OCI-LY7 (cell line): ENCODE measurements around the gene LRRC1. TPM values are rescaled to one million over a fixed set of nuclear protein-coding genes. Genes with fewer than 3 reads are reported as not detected.

Source experiments
- BruUV-seq: library from RNA; stranded (reverse); fragments of 400-500 nt; replicated peaks from 2 replicates; lab custom pipeline; 2021; lab: Mats Ljungman, UMichigan
- CTCF ChIA-PET: fragments of 300-600 bp; sonication (Branson Sonifier 250); formaldehyde crosslinking; loops from one replicate; lab custom pipeline; 2022; ENCODE audit warnings: antibody characterized with exemption; ENCODE audit not compliant: unreplicated experiment; lab: Charles Lee
- POLR2A ChIA-PET: fragments of 300-600 bp; sonication (Branson Sonifier 250); formaldehyde crosslinking; loops from one replicate; lab custom pipeline; 2022; ENCODE audit warnings: antibody characterized with exemption; lab: Charles Lee
- DNase-seq: peaks from one replicate; pipeline ENCODE4 v3.0.0-alpha.2; 2015; ENCODE audit warnings: low spot score
- H2AFZ ChIP-seq: fragments of 200-600 bp; sonication (generic), shearing (Covaris generic); 2 replicates; pipeline ENCODE4 v1.6.1; 2014; ENCODE audit warnings: mild to moderate bottlenecking, antibody characterized with exemption, low read length, moderate library complexity
- H3K27ac ChIP-seq: fragments of 200-600 bp; sonication (generic); 2 replicates; pipeline ENCODE4 v1.5.1; 2014; ENCODE audit warnings: mixed run types, low read depth, mild to moderate bottlenecking, moderate library complexity, low read length, inconsistent platforms; ENCODE audit not compliant: poor library complexity, severe bottlenecking
- H3K36me3 ChIP-seq: fragments of 200-600 bp; sonication (generic); 2 replicates; pipeline ENCODE4 v1.6.1; 2014; ENCODE audit warnings: mild to moderate bottlenecking, antibody characterized with exemption, low read length, moderate library complexity, mixed read lengths; ENCODE audit not compliant: insufficient read depth
- H3K4me1 ChIP-seq: fragments of 200-600 bp; sonication (generic); 2 replicates; pipeline ENCODE4 v1.5.1; 2014; ENCODE audit warnings: mild to moderate bottlenecking, low read length; ENCODE audit not compliant: insufficient read depth, poor library complexity, severe bottlenecking
- H3K4me2 ChIP-seq: fragments of 200-600 bp; sonication (generic); 2 replicates; pipeline ENCODE4 v1.6.1; 2014; ENCODE audit warnings: mild to moderate bottlenecking, low read length
- H3K4me3 ChIP-seq: fragments of 200-600 bp; sonication (generic); 2 replicates; pipeline ENCODE4 v1.5.1; 2014; ENCODE audit warnings: mild to moderate bottlenecking, low read depth, low read length; ENCODE audit not compliant: poor library complexity, severe bottlenecking
- H3K79me2 ChIP-seq: fragments of 200-600 bp; sonication (generic); 2 replicates; pipeline ENCODE4 v1.6.1; 2016; ENCODE audit warnings: low read depth, mild to moderate bottlenecking, low read length, moderate library complexity, mixed read lengths; ENCODE audit not compliant: insufficient read depth
- H3K9me2 ChIP-seq: fragments of 200-600 bp; sonication (generic); 2 replicates; pipeline ENCODE4 v1.6.1; 2016; ENCODE audit warnings: mild to moderate bottlenecking, low read length, mixed read lengths; ENCODE audit not compliant: insufficient read depth
- H3K9me3 ChIP-seq: fragments of 200-600 bp; sonication (generic); 2 replicates; pipeline ENCODE4 v1.6.1; 2014; ENCODE audit warnings: mild to moderate bottlenecking, mixed run types, low read length, mixed read lengths
- H4K20me1 ChIP-seq: fragments of 200-600 bp; sonication (generic); 2 replicates; pipeline ENCODE4 v1.6.1; 2014; ENCODE audit warnings: mild to moderate bottlenecking, antibody characterized with exemption, low read length, moderate library complexity, mixed read lengths; ENCODE audit not compliant: insufficient read depth
- EZH2phosphoT487 ChIP-seq: fragments of 200-600 bp; sonication (generic); IDR thresholded peaks from 2 replicates; pipeline ENCODE4 v1.6.1; 2018; ENCODE audit warnings: low read depth, borderline replicate concordance, mild to moderate bottlenecking, mixed run types, antibody characterized with exemption, low read length, moderate library complexity, mixed read lengths
- intact Hi-C: fragments of 100-400 bp; cut with micrococcal nuclease; formaldehyde crosslinking; loops from one replicate; pipeline ENCODE4 v1.10.0; 2022; ENCODE audit not compliant: unreplicated experiment
- total RNA-seq, 2 experiments: library from RNA; depleted of rRNA in 1 of 2; stranded (reverse); fragments of >200 nt in 1 of 2; shearing (Covaris generic) in 1 of 2; gene quantifications; 2 replicates each; pipeline ENCODE4 v1.2.3, GENCODE V29; 2014 to 2022
- TF ChIP-seq, protein P1 (sequence below): fragments of 200-600 bp; sonication (generic); conservative IDR thresholded peaks from 2 replicates; pipeline ENCODE4 v1.5.1; 2014; ENCODE audit warnings: mild to moderate bottlenecking, antibody characterized with exemption, low read length, moderate library complexity, mixed read lengths

The LRRC1 gene
- total RNA-seq, 2 experiments from 2014 or later, result 8.2 to 8.4 TPM

DNA sequence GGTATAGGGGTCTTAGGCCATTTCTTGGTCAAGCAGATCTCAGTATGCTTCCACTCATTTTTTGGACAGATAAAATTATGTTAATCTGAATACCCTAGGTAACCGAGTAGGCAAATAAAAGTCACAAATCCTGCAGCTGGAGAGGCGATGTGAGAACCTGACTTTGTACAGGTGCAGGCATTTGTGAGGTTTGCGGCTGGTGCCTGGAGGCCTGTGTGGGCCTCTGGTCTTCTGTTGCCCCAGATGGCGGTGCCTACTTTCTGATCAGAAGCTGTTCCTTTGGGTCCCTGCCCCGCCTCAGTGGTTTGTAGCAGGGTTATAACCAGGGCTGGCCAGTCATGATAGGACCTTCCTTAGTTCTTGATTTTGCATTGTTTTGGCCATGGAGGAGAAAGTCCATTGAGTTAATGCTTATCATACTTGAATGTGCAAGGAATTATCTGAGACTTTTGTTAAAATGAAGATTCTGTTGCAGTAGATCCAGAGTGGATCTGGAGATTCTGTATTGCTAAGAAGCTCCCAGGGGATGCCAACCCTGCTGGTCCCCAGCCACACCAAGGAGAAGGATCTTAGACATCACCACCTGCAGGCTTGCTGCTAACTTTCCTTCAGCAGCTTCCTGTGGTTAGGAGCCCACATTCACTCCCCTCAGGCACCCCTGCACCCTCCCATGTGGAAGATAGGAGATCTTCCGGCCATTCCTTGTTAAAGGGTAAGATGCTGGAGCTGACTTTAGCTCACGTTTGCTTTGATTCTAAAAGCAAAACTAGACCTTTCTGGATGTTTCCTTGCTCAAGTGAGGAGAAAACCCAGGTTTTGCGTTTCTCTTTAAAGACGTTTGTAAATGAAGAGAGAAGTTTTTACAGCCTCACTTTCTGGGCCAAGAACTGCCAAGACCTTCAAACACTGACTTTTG, 50.7 kb downstream of the LRRC1 start:
- no peaks in the 10 kb centered on the region for H3K79me2 ChIP-seq
- CTCF ChIA-PET, result no interaction called here
- H3K9me2 ChIP-seq, result no peaks in the 10 kb centered on the region
- no peak overlapping the region for H2AFZ ChIP-seq
- no peak overlapping the region for H3K27ac ChIP-seq
- intact Hi-C loops, result no loop called here
- POLR2A ChIA-PET, result interaction anchor here (0.5 to 1.1 kb wide), 2 partner anchors 23 to 203 kb away, joined by 3 read pairs; no protein-coding TSS in a partner anchor
- DNase-seq, result no peak
- no peak for TF ChIP-seq EZH2phosphoT487
- TF ChIP-seq, protein P1, sequence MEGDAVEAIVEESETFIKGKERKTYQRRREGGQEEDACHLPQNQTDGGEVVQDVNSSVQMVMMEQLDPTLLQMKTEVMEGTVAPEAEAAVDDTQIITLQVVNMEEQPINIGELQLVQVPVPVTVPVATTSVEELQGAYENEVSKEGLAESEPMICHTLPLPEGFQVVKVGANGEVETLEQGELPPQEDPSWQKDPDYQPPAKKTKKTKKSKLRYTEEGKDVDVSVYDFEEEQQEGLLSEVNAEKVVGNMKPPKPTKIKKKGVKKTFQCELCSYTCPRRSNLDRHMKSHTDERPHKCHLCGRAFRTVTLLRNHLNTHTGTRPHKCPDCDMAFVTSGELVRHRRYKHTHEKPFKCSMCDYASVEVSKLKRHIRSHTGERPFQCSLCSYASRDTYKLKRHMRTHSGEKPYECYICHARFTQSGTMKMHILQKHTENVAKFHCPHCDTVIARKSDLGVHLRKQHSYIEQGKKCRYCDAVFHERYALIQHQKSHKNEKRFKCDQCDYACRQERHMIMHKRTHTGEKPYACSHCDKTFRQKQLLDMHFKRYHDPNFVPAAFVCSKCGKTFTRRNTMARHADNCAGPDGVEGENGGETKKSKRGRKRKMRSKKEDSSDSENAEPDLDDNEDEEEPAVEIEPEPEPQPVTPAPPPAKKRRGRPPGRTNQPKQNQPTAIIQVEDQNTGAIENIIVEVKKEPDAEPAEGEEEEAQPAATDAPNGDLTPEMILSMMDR, result no peak
- no peaks in the 10 kb centered on the region for H4K20me1 ChIP-seq
- H3K4me3 ChIP-seq, result no peak overlapping the region
- H3K9me3 ChIP-seq, result no peaks in the 10 kb centered on the region
- BruUV-seq, result no TSS peak
- H3K36me3 ChIP-seq, result no peaks in the 10 kb centered on the region
- no peaks in the 10 kb centered on the region for H3K4me1 ChIP-seq
- H3K4me2 ChIP-seq, result no peak overlapping the region

GRCh38 chr6:53846250-53846649, 51.4 kb downstream of the LRRC1 start:
- TF ChIP-seq, protein P1, result no peak
- TF ChIP-seq EZH2phosphoT487, result no peak
- intact Hi-C loops, result no loop called here

More at GRCh38 chr6:53846250-53846649, 51.4 kb downstream of the LRRC1 start:
- no peak overlapping the region for H3K4me2 ChIP-seq
- DNase-seq, result no peak
- no peak overlapping the region for H3K4me3 ChIP-seq
- no peak overlapping the region for H2AFZ ChIP-seq
- CTCF ChIA-PET, result no interaction called here
- no peaks in the 10 kb centered on the region for H4K20me1 ChIP-seq
- H3K4me1 ChIP-seq, result no peaks in the 10 kb centered on the region
- no TSS peak for BruUV-seq
- no peaks in the 10 kb centered on the region for H3K9me2 ChIP-seq
- POLR2A ChIA-PET, result interaction anchor here (1.1 kb wide), 1 partner anchor 24 kb away, joined by 3 read pairs; no protein-coding TSS in a partner anchor
- no peaks in the 10 kb centered on the region for H3K79me2 ChIP-seq
- H3K9me3 ChIP-seq, result no peaks in the 10 kb centered on the region
- H3K36me3 ChIP-seq, result no peaks in the 10 kb centered on the region
- H3K27ac ChIP-seq, result no peak overlapping the region
